SK-N-SH treated with all-trans-retinoic acid at 6 μM for 48 hours (cell line): ENCODE data around the gene SEPTIN3.
A peak's percentile ranks its signal among the peaks of the same experiment; 100 is the strongest.

Experiments used
- ATAC-seq: fragments of 200-7000 bp; cut with Tn5 transposase; 3 replicates; pipeline ENCODE4 v1.9.1; 2020; ENCODE audit warnings: mild to moderate bottlenecking, moderate library complexity
- ARNTL ChIP-seq: fragments of 450-650 bp; formaldehyde crosslinking; IDR thresholded peaks from 2 replicates; pipeline ENCODE4 v1.5.0; 2020; ENCODE audit warnings: low read depth, mild to moderate bottlenecking, moderate library complexity, borderline replicate concordance
- BACH2 ChIP-seq: fragments of 250-450 bp; sonication (Bioruptor Pico); IDR thresholded peaks from 2 replicates; pipeline ENCODE4 v1.9.0; 2021; ENCODE audit warnings: mild to moderate bottlenecking, borderline replicate concordance
- CREB5 ChIP-seq: fragments of 250-450 bp; sonication (Bioruptor Pico); IDR thresholded peaks from 2 replicates; pipeline ENCODE4 v1.5.1; 2020; ENCODE audit warnings: low read depth, mild to moderate bottlenecking, moderate library complexity
- CSDC2 ChIP-seq: fragments of 250-450 bp; sonication (Bioruptor Pico); IDR thresholded peaks from 2 replicates; pipeline ENCODE4 v1.5.0; 2020; ENCODE audit warnings: mild to moderate bottlenecking, moderate library complexity
- CSRNP3 ChIP-seq: fragments of 250-450 bp; sonication (Bioruptor Pico); IDR thresholded peaks from 2 replicates; pipeline ENCODE4 v1.5.1; 2021; ENCODE audit warnings: mild to moderate bottlenecking, moderate library complexity
- ESRRG ChIP-seq: fragments of 250-450 bp; sonication (Bioruptor Pico); IDR thresholded peaks from 2 replicates; pipeline ENCODE4 v1.6.1; 2021; ENCODE audit warnings: mild to moderate bottlenecking
- ISL1 ChIP-seq: fragments of 250-450 bp; sonication (Bioruptor Pico); IDR thresholded peaks from 2 replicates; pipeline ENCODE4 v2.1.2; 2022; ENCODE audit warnings: mild to moderate bottlenecking, moderate library complexity
- OSR1 ChIP-seq: fragments of 250-450 bp; sonication (Bioruptor Pico); IDR thresholded peaks from 2 replicates; pipeline ENCODE4 v1.8.0; 2022; ENCODE audit warnings: moderate library complexity, mild to moderate bottlenecking, inconsistent platforms
- PATZ1 ChIP-seq: fragments of 250-450 bp; sonication (Bioruptor Pico); IDR thresholded peaks from 2 replicates; pipeline ENCODE4 v1.8.0; 2020; ENCODE audit warnings: mild to moderate bottlenecking, moderate library complexity, borderline replicate concordance
- POU6F1 ChIP-seq: fragments of 250-450 bp; sonication (Bioruptor Pico); IDR thresholded peaks from 2 replicates; pipeline ENCODE4 v1.8.0; 2021; ENCODE audit warnings: low read depth, mild to moderate bottlenecking, moderate library complexity, borderline replicate concordance
- PPARA ChIP-seq: fragments of 250-450 bp; sonication (Bioruptor Pico); IDR thresholded peaks from 2 replicates; pipeline ENCODE4 v1.5.0; 2020; ENCODE audit warnings: mild to moderate bottlenecking, borderline replicate concordance
- RARB ChIP-seq: fragments of 250-450 bp; sonication (Bioruptor Pico); IDR thresholded peaks from 2 replicates; pipeline ENCODE4 v1.8.0; 2021; ENCODE audit warnings: mild to moderate bottlenecking, moderate library complexity
- SNAI2 ChIP-seq: fragments of 250-450 bp; sonication (Bioruptor Pico); IDR thresholded peaks from 2 replicates; pipeline ENCODE4 v1.5.0; 2020; ENCODE audit warnings: mild to moderate bottlenecking, moderate library complexity
- TCF4 ChIP-seq: fragments of 250-450 bp; sonication (Bioruptor Pico); IDR thresholded peaks from 2 replicates; pipeline ENCODE4 v1.8.0; 2021; ENCODE audit warnings: mild to moderate bottlenecking, moderate library complexity, borderline replicate concordance
- TOX ChIP-seq: fragments of 250-450 bp; sonication (Bioruptor Pico); IDR thresholded peaks from 2 replicates; pipeline ENCODE4 v1.8.0; 2021; ENCODE audit warnings: mild to moderate bottlenecking, moderate library complexity, borderline replicate concordance
- TSHZ2 ChIP-seq: fragments of 250-450 bp; sonication (Bioruptor Pico); IDR thresholded peaks from 2 replicates; pipeline ENCODE4 v1.5.0; 2020; ENCODE audit warnings: mild to moderate bottlenecking, moderate library complexity
- ZC3H10 ChIP-seq: fragments of 250-450 bp; sonication (Bioruptor Pico); IDR thresholded peaks from 2 replicates; pipeline ENCODE4 v1.5.1; 2021; ENCODE audit warnings: mild to moderate bottlenecking, moderate library complexity
- ZFP3 ChIP-seq: fragments of 250-450 bp; sonication (Bioruptor Pico); IDR thresholded peaks from 2 replicates; pipeline ENCODE4 v1.5.0; 2020; ENCODE audit warnings: mild to moderate bottlenecking, moderate library complexity
- ZFP30 ChIP-seq: fragments of 450-650 bp; formaldehyde crosslinking; IDR thresholded peaks from 2 replicates; pipeline ENCODE4 v1.5.0; 2022; ENCODE audit warnings: mild to moderate bottlenecking, moderate library complexity
- ZNF565 ChIP-seq: fragments of 450-650 bp; formaldehyde crosslinking; conservative IDR thresholded peaks from 2 replicates; pipeline ENCODE4 v1.5.0; 2020; ENCODE audit warnings: low read depth, mild to moderate bottlenecking, moderate library complexity
- ZNF70 ChIP-seq: fragments of 450-650 bp; formaldehyde crosslinking; IDR thresholded peaks from 2 replicates; pipeline ENCODE4 v1.5.0; 2020; ENCODE audit warnings: mild to moderate bottlenecking, moderate library complexity
- ZNF8 ChIP-seq: fragments of 450-650 bp; formaldehyde crosslinking; IDR thresholded peaks from 2 replicates; pipeline ENCODE4 v1.5.0; 2020; ENCODE audit warnings: mild to moderate bottlenecking, moderate library complexity

Gene SEPTIN3

GRCh38 chr22:41943661-41944209 lies 25.5 kb upstream of the SEPTIN3 start:
- no peak for TF ChIP-seq ISL1 (CRISPR knock-in tag)
- no peak for TF ChIP-seq ZNF565 (CRISPR knock-in tag)
- TF ChIP-seq CSDC2, result no peak
- TF ChIP-seq TCF4, result no peak
- TF ChIP-seq RARB (CRISPR knock-in tag), result no peak
- TF ChIP-seq BACH2, result no peak
- no peak for TF ChIP-seq CREB5 (CRISPR knock-in tag)
- TF ChIP-seq OSR1, result no peak
- no peak for TF ChIP-seq CSRNP3 (CRISPR knock-in tag)
- no peak for TF ChIP-seq ZNF70 (CRISPR knock-in tag)
- TF ChIP-seq POU6F1 (CRISPR knock-in tag), result no peak
- TF ChIP-seq ZFP3 (CRISPR knock-in tag), result no peak
- no peak for TF ChIP-seq ZNF8 (CRISPR knock-in tag)
- no peak for TF ChIP-seq ESRRG (CRISPR knock-in tag)
- no peak for TF ChIP-seq PATZ1
- TF ChIP-seq SNAI2 (CRISPR knock-in tag), result no peak
- no peak for TF ChIP-seq ZC3H10
- TF ChIP-seq TOX, result no peak
- TF ChIP-seq ZFP30 (CRISPR knock-in tag), result no peak
- no peak for ATAC-seq

- ATAC-seq, result peak; percentile 96
- TF ChIP-seq CSRNP3 (CRISPR knock-in tag), result no peak
- TF ChIP-seq ZNF565 (CRISPR knock-in tag), result no peak
- TF ChIP-seq ZFP30 (CRISPR knock-in tag), result no peak
Measured at GRCh38 chr22:41946629-41947423, 22.4 kb upstream of the SEPTIN3 start, which contains the start of gene CENPM. Gene CENPM, minus strand, starts transcription at chr22:41947152. Its CDS starts 76 bp downstream, at chr22:41947076.

GRCh38 chr22:41947424-41948080 lies 21.7 kb upstream of the SEPTIN3 start:
- ATAC-seq, result no peak
- TF ChIP-seq ZNF8 (CRISPR knock-in tag), result no peak
- TF ChIP-seq ISL1 (CRISPR knock-in tag), result no peak
- TF ChIP-seq ARNTL (CRISPR knock-in tag), result no peak
- TF ChIP-seq CSRNP3 (CRISPR knock-in tag), result no peak
- TF ChIP-seq RARB (CRISPR knock-in tag), result no peak
- no peak for TF ChIP-seq PATZ1
- no peak for TF ChIP-seq BACH2
- TF ChIP-seq TSHZ2 (CRISPR knock-in tag), result no peak
- no peak for TF ChIP-seq ZFP30 (CRISPR knock-in tag)
- no peak for TF ChIP-seq PPARA
- no peak for TF ChIP-seq TCF4
